Fibroblast of the aortic adventitia (primary cell): ENCODE results near the gene THADA. TPM values are rescaled to one million over a fixed set of nuclear protein-coding genes. Genes with fewer than 3 reads are reported as not detected.

Source experiments
- DNase-seq: peaks from one replicate; pipeline ENCODE4 v3.0.0-alpha.2; 2010; ENCODE audit warnings: low read depth
- H3K4me3 ChIP-seq: 2 replicates; pipeline ENCODE4 v1.5.1; 2011; ENCODE audit warnings: low read depth, mild to moderate bottlenecking, control low read depth, low read length, moderate library complexity
- CTCF ChIP-seq: IDR thresholded peaks from 2 replicates; pipeline ENCODE4 v1.5.1; 2011; ENCODE audit warnings: mild to moderate bottlenecking, low read length, control low read depth, inconsistent platforms; ENCODE audit not compliant: insufficient read depth
- total RNA-seq: library from RNA; depleted of rRNA; stranded (reverse); fragments of >200 nt; gene quantifications from 2 replicates; pipeline ENCODE4 v1.2.3, GENCODE V29; 2012; ENCODE audit warnings: low replicate concordance

Gene THADA
- total RNA-seq, 1 donor: 34.6 TPM

- no peak overlapping the region for H3K4me3 ChIP-seq
- no peak for DNase-seq
- TF ChIP-seq CTCF: no peak
Observed at GRCh38 chr2:43199492-43200488, 396.0 kb downstream of the THADA start.

GRCh38 chr2:43198263-43198662 lies 397.6 kb downstream of the THADA start:
- H3K4me3 ChIP-seq: no peak overlapping the region
- DNase-seq: no peak
- no peak for TF ChIP-seq CTCF

GRCh38 chr2:43197588-43197896 lies 398.3 kb downstream of the THADA start:
- no peak overlapping the region for H3K4me3 ChIP-seq
- TF ChIP-seq CTCF: no peak
- no peak for DNase-seq

DNA sequence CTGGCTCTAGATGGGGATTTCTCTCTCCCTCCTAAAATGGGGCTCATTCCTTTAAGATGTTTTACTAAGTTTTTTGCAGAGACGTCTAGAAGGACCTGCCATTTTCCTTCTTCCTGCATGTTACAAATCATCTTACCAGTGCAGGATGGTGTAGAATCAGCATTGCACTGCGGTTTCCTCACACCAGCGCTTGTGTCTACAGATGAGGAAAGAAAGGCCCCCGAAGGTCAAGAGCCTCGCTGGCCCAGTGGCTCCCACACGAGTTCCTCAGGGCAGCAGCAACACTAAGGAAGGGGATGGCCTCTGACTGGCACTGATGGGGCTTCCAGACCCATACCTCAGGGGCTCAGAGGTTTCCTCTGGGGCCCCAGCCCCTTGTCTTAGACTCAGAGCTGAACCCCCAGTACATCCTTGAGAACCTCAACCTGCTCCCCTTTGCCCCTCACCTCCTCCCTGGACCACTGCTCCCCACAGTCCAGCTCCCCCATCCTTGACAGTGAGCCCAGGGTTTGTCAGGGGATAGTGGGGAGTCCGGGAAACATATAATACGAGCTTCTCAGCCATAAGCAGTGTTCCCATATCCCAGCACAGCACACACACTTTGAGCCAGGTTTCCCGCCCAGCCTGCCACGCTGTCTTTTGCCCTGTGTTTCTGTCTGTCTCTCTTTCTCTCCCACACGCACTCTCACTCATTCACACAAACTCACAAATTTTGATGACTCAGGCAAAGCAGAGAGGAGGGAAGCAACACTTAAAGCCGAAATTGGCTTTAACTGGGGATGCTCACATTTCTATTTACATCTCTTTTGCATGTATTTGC lies 398.9 kb downstream of the THADA start:
- DNase-seq: no peak
- no peak overlapping the region for H3K4me3 ChIP-seq
- no peak for TF ChIP-seq CTCF

DNA sequence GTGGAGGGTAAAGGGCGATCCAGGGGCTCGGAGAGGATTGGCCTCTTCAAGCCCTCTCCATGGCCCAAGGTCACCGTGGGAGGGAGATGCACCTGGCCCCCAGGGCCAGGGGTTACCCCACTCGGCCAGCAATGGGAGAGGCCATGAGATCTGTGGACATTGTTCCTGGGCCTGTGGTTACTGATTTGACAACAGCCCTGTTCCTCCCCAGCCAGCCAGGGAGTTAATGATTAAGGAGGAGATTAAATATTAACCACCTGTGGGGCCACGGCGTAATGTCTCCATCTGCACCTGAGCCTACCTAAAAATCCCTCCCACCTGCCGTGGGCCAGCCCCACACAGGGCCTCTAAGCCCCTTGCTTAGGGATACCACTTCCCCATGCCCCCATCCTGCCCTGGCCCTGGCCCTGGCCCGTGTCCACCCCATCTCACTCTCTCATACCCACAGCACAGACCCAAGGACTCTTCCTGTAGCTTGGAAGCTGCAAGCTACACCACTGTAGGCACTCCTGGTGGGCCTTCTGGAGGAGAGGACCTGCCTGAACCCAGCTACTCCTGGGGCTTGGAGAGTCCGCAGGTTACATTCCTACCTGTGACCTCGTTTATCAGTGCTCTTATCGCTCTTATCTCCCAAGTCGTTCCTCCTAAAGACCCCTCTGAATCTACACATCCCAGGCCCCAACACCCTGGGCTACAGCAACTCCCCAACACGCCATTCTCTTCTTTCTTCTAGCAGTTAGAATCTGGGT lies 401.5 kb downstream of the THADA start:
- TF ChIP-seq CTCF: no peak
- DNase-seq: no peak

DNA sequence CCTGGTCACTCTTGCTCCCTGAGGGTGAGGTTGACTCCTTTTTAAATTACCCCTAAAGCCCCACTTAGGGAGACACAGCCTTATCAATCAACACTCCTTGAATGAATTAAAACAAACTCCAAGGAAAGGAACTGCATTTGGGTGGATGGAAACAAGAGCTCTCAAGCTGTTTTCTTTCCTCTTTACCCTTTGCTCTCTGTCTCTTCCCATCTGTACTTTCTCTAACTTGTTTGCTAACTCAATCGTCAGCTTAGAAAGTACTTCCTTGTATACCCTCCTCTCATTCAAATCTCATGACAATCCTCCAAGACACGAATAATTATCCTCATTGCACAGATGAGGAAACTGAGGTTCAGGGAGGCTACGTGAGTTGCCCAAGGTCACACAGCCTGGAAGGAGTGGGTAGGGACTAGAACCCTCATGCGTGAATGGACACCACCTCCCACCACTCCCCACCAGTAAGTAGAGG lies 402.2 kb downstream of the THADA start:
- no peak for DNase-seq
- no peak overlapping the region for H3K4me3 ChIP-seq
- no peak for TF ChIP-seq CTCF

More for the DNA sequence above, 401.5 kb downstream of the THADA start:
- H3K4me3 ChIP-seq: no peak overlapping the region
